GM19328 (cell line): ENCODE data around the gene ZNF71.
A peak's percentile ranks its signal among the peaks of the same experiment; 100 is the strongest.

Source experiments
- ATAC-seq: cut with Tn5 transposase; IDR thresholded peaks from one replicate; pipeline ENCODE4 v1.9.1; 2021; ENCODE audit warnings: mild to moderate bottlenecking, moderate library complexity; ENCODE audit not compliant: unreplicated experiment

ZNF71 gene

GRCh38 chr19:56594783-56595547 lies at the start of gene ZNF71:
TSS of gene ZNF71 (plus strand) at chr19:56595302. CDS start at chr19:56601559, 6,257 bp downstream.
- peak; percentile 86 for ATAC-seq

- no peak for ATAC-seq
These were observed 47.6 kb upstream of the ZNF71 start for GRCh38 chr19:56547535-56547934.

- no peak for ATAC-seq
These were observed 40.7 kb upstream of the ZNF71 start for GRCh38 chr19:56554272-56554869.

- ATAC-seq, result no peak
These were observed 32.3 kb upstream of the ZNF71 start for GRCh38 chr19:56562766-56563165.

GRCh38 chr19:56566904-56567273 lies 28.2 kb upstream of the ZNF71 start:
- peak; percentile 22 for ATAC-seq

GRCh38 chr19:56567274-56568120 lies 27.6 kb upstream of the ZNF71 start, which contains the start of gene ZNF470:
TSS of gene ZNF470 (plus strand) at chr19:56567468. CDS start at chr19:56570312, 2,844 bp downstream.
- ATAC-seq, result peak; percentile 98

- ATAC-seq, result no peak
These were observed 22.5 kb upstream of the ZNF71 start for GRCh38 chr19:56572589-56572988.

GRCh38 chr19:56573914-56574313 lies 21.2 kb upstream of the ZNF71 start:
- ATAC-seq, result no peak

- ATAC-seq, result no peak
These were observed 17.1 kb upstream of the ZNF71 start for GRCh38 chr19:56577719-56578602.

GRCh38 chr19:56594446-56594782 lies 688 bp upstream of the ZNF71 start:
- no peak for ATAC-seq

GRCh38 chr19:56595548-56595899 lies 422 bp downstream of the ZNF71 start:
- peak; percentile 16 for ATAC-seq

GRCh38 chr19:56596676-56597075 lies 1.6 kb downstream of the ZNF71 start:
- no peak for ATAC-seq

GRCh38 chr19:56597696-56598095 lies 2.6 kb downstream of the ZNF71 start:
- ATAC-seq, result no peak

- no peak for ATAC-seq
These were observed 6.3 kb downstream of the ZNF71 start for GRCh38 chr19:56601375-56601774.

GRCh38 chr19:56603829-56604228 lies 8.7 kb downstream of the ZNF71 start:
- ATAC-seq, result no peak

- no peak for ATAC-seq
These were observed 13.3 kb downstream of the ZNF71 start for GRCh38 chr19:56608274-56608964.

GRCh38 chr19:56611288-56611687 lies 16.2 kb downstream of the ZNF71 start:
- ATAC-seq, result no peak

GRCh38 chr19:56612737-56613136 lies 17.6 kb downstream of the ZNF71 start:
- ATAC-seq, result no peak

GRCh38 chr19:56613639-56614038 lies 18.5 kb downstream of the ZNF71 start:
- ATAC-seq, result no peak

- ATAC-seq, result no peak
These were observed 22.4 kb downstream of the ZNF71 start for GRCh38 chr19:56617531-56617930.
